Activated B cell treated with CpG ODN at 0.5 μM for 24 hours (primary cell): ENCODE measurements around the gene BRAT1. TPM values are rescaled to one million over a fixed set of nuclear protein-coding genes. Genes with fewer than 3 reads are reported as not detected.

Source experiments
- ATAC-seq: fragments of 200-7000 bp; cut with Tn5 transposase; one replicate; pipeline ENCODE4 v1.10.0; 2021; ENCODE audit warnings: low read depth, mild to moderate bottlenecking, moderate library complexity
- CTCF ChIA-PET: fragments of 350-600 bp; sonication (Branson Sonifier 250); formaldehyde crosslinking; loops from one replicate; lab custom pipeline; 2021; ENCODE audit warnings: antibody characterized with exemption; lab: Charles Lee
- POLR2A ChIA-PET: fragments of 350-600 bp; sonication (Branson Sonifier 250); formaldehyde crosslinking; loops from one replicate; lab custom pipeline; 2021; ENCODE audit warnings: antibody characterized with exemption; lab: Charles Lee
- DNase-seq: peaks from one replicate; pipeline ENCODE4 v3.0.0; 2022
- H3K27ac Mint-ChIP-seq: one replicate; pipeline ENCODE4 v1.8.0; 2020; ENCODE audit warnings: mixed read lengths
- H3K27me3 Mint-ChIP-seq: one replicate; pipeline ENCODE4 v1.8.0; 2021; ENCODE audit warnings: mixed read lengths
- H3K36me3 Mint-ChIP-seq: one replicate; pipeline ENCODE4 v1.8.0; 2021; ENCODE audit warnings: low read depth, mixed read lengths
- H3K4me1 Mint-ChIP-seq: one replicate; pipeline ENCODE4 v1.8.0; 2021; ENCODE audit warnings: mixed read lengths
- H3K4me3 Mint-ChIP-seq: one replicate; pipeline ENCODE4 v1.8.0; 2020; ENCODE audit warnings: mild to moderate bottlenecking, mixed read lengths
- H3K9me3 Mint-ChIP-seq: one replicate; pipeline ENCODE4 v1.8.0; 2020; ENCODE audit warnings: mixed read lengths
- intact Hi-C: fragments of 100-400 bp; cut with micrococcal nuclease; formaldehyde crosslinking; loops from one replicate; pipeline ENCODE4 v1.15.1; 2024
- total RNA-seq: library from RNA; stranded (reverse); gene quantifications from 2 replicates; pipeline ENCODE4 v1.2.3, GENCODE V29; 2022
- TF ChIP-seq, protein P1 (sequence below): fragments of 200-600 bp; IDR thresholded peaks from one replicate; pipeline ENCODE4 v1.8.0; 2022; ENCODE audit warnings: antibody characterized with exemption, mild to moderate bottlenecking

BRAT1 gene
- total RNA-seq, 1 donor from 2014 or later, result 31.7 TPM

GRCh38 chr7:2553108-2553507 lies 2.2 kb downstream of the BRAT1 start:
- DNase-seq (no peak), ATAC-seq (no peak)
- Mint-ChIP-seq H3K27me3 (no peaks in the 10 kb centered on the region), H3K4me1 (peaks cover 38% of the 10 kb centered on the region), H3K36me3 (peaks cover 32% of the 10 kb centered on the region), H3K9me3 (no peaks in the 10 kb centered on the region), H3K4me3 (no peak overlapping the region), H3K27ac (no peak overlapping the region)
- ChIA-PET POLR2A (interaction anchor here (0.5 to 2.1 kb wide), 4 partner anchors 23 to 981 kb away, joined by 3 to 16 read pairs (median 3); no protein-coding TSS in a partner anchor), CTCF (no interaction called here)
- TF ChIP-seq, protein P1, sequence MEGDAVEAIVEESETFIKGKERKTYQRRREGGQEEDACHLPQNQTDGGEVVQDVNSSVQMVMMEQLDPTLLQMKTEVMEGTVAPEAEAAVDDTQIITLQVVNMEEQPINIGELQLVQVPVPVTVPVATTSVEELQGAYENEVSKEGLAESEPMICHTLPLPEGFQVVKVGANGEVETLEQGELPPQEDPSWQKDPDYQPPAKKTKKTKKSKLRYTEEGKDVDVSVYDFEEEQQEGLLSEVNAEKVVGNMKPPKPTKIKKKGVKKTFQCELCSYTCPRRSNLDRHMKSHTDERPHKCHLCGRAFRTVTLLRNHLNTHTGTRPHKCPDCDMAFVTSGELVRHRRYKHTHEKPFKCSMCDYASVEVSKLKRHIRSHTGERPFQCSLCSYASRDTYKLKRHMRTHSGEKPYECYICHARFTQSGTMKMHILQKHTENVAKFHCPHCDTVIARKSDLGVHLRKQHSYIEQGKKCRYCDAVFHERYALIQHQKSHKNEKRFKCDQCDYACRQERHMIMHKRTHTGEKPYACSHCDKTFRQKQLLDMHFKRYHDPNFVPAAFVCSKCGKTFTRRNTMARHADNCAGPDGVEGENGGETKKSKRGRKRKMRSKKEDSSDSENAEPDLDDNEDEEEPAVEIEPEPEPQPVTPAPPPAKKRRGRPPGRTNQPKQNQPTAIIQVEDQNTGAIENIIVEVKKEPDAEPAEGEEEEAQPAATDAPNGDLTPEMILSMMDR, result no peak
- intact Hi-C loops, result no loop called here

DNA sequence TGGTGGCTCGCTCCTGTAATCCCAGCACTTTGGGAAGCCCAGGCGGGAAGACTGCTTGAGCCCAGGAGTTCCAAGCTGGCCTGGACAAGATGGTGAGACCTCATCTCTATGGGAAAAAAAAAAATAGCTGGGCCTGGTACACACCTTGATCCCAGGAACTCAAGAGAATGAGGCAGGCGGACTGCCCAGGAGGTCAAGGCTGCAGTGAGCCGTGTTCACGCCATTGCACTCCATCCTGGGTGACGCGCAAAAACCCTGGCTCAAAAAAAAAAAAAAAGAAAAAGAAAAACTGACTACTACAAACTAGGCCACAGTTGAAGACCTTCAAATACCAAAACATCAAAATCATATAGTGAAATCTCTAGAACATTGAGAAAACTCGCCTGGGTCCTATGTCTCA lies 3.9 kb downstream of the BRAT1 start:
- no peak overlapping the region for H3K4me3 Mint-ChIP-seq
- TF ChIP-seq, protein P1, result no peak
- peaks cover 45% of the 10 kb centered on the region for H3K36me3 Mint-ChIP-seq
- H3K27me3 Mint-ChIP-seq, result no peaks in the 10 kb centered on the region
- intact Hi-C loops, result no loop called here
- ChIA-PET CTCF (no interaction called here), POLR2A (interaction anchor here (0.6 to 1.2 kb wide), 5 partner anchors 21 to 61 kb away, joined by 3 to 5 read pairs (median 3); no protein-coding TSS in a partner anchor)
- H3K4me1 Mint-ChIP-seq, result peaks cover 33% of the 10 kb centered on the region
- no peak for DNase-seq
- H3K9me3 Mint-ChIP-seq, result no peaks in the 10 kb centered on the region
- no peak for ATAC-seq
- H3K27ac Mint-ChIP-seq, result no peak overlapping the region

DNA sequence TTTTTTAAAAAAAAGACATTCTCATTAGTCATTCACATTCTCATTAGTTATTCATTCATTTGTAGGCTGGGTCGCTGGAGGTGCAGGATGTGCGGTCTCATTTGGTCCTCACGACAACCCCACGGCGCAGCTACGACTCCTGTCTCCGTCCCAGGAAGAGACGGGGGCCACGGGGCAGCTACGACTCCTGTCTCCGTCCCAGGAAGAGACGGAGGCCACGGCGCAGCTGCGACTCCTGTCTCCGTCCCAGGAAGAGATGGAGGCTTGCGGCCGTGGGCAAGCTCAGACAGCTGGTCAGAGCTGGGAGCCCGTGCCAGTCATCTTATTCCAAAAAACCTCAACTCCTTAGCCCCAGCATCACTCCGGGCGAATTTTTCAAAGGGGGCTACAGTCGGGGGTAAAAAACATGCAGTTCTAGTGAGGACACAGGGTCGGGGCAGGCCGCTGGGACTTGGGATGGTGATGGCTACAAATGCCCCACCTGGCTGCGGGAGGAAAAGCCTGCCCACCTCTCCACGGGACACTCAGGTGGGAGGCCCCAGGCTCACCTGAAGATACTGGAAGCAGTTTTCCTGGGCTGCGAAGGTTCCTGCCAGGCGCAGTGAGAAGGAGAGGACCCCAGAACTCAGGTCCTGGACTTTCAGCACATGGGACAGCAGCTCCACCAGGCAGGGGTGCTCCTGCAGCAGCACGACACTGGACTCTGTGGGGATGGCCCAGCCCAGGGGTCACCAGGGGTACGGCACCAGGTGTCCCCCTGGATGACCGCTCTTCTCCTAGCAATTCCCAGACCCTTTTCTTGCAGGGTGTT lies 8.3 kb downstream of the BRAT1 start:
- ChIA-PET POLR2A (no interaction called here), CTCF (interaction anchor here (0.6 kb wide), 1 partner anchor 64 kb away, joined by 3 read pairs; no protein-coding TSS in a partner anchor)
- peaks cover 70% of the 10 kb centered on the region for H3K36me3 Mint-ChIP-seq
- H3K9me3 Mint-ChIP-seq, result no peaks in the 10 kb centered on the region
- DNase-seq, result no peak
- peaks cover 21% of the 10 kb centered on the region for H3K4me1 Mint-ChIP-seq
- ATAC-seq, result no peak
- no peak overlapping the region for H3K27ac Mint-ChIP-seq
- TF ChIP-seq, protein P1, result no peak
- no peak overlapping the region for H3K4me3 Mint-ChIP-seq
- no peaks in the 10 kb centered on the region for H3K27me3 Mint-ChIP-seq
- intact Hi-C loops, result no loop called here

DNA sequence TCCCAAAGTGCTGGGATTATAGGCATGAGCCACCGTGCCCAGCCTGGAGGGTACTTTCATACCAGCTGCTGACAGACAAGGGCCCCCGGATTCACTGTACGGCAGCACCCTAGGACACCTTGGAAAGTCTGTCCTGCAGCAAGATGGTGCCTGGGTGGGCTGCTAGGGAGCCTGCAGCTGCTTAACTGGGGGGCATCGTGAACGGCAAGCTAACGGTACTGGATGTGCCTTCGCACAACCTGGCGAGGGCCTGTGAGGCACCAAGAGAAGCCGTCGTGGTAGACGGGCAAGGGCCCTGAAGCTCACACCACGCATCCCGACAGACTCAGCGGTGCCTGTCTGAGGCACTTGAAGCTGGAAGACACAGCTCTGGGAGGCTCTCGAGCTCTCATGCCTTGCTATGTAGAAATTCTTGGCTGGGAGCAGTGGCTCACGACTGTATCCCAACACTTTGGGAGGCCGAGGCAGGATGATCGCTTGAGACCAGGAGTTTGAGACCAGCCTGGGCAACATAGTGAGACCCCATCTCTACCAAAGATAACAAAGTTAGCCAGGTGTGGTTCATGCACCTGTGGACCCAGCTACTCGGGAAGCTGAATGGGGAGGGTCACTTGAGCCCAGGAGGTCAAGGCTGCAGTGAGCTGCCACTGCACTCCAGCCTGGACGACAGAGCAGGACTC lies 9.4 kb downstream of the BRAT1 start:
- Mint-ChIP-seq H3K27ac (no peak overlapping the region), H3K4me3 (no peak overlapping the region), H3K9me3 (no peaks in the 10 kb centered on the region), H3K27me3 (no peaks in the 10 kb centered on the region), H3K36me3 (peaks cover 72% of the 10 kb centered on the region), H3K4me1 (peaks cover 17% of the 10 kb centered on the region)
- DNase-seq (no peak), ATAC-seq (no peak)
- ChIA-PET CTCF (no interaction called here), POLR2A (interaction anchor here (0.7 kb wide), 1 partner anchor 18 kb away, joined by 3 read pairs; no protein-coding TSS in a partner anchor)
- TF ChIP-seq, protein P1, result no peak
- intact Hi-C loops, result no loop called here
